HL-60/S4 (cell line): Measurements from ENCODE around the gene DHDDS.
"Not testable (repeated sequence)": the region's sequence is repeated elsewhere in the genome, so short reads cannot be mapped to it uniquely, and the experiment has no call there.

Experiments used
- in situ Hi-C: fragments of 300-500 bp; cut with MboI; formaldehyde crosslinking; loops from 2 replicates; pipeline ENCODE4 v1.14.3; 2022; ENCODE audit warnings: low sequenced_read_pairs

DHDDS gene

DNA sequence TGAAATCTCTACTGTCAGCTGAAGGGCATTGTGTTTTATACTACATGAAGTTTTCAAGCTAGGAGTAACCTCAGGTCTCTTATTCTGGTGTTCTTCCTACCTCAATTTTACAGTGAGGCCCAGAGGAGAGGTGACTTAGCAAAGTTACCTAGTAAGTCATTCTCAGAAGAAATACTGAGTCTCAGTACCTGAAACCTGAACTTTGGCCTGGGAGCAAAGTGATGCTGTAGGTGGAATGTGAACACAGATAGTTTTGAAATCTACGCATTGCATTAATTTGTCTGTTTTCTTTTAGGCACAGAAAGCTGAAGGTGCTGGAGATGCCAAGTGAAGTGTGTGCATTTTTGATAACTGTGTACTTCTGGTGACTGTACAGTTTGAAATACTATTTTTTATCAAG lies 42.7 kb downstream of the DHDDS start:
- in situ Hi-C loops, result no loop called here

DNA sequence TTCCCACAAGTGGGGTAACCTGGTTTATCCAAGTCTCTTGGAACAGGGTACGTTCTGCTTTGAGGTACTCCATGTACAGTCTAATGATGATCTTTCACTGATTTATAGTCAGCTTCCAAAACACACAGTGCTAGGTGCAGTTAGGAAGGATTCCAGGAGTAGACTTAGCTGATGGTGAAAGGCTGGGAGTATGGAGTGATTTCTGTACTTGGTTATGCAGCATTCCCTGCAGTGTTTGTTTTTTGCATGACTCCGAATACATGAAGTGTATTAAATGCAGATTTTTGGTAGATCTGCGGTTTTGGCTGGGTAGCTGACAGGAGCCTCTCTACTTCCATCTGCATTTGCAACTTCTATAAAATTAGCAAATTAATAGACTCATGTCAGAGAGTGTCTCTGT lies 43.9 kb downstream of the DHDDS start:
- in situ Hi-C loops, result no loop called here

DNA sequence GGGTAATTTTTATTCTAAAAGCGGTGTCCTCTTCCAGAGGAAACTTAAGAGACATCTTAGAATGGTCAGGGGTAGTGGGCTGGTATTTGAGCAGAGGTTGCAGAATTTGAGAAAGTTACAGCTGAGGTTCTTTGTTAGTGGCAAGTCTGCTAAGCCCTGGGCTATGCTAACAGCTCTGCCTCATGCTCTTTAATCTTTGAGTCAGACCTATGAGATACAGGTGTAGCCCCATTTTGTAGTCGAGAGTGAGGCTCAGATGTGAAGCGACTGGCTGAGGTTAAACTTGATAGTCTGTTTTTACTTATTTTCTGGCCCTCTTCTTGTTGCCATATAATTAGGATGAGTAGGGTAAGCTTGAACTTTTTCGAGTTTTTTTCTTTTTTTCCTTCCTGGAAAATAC lies 44.8 kb downstream of the DHDDS start:
- in situ Hi-C loops, result no loop called here

DNA sequence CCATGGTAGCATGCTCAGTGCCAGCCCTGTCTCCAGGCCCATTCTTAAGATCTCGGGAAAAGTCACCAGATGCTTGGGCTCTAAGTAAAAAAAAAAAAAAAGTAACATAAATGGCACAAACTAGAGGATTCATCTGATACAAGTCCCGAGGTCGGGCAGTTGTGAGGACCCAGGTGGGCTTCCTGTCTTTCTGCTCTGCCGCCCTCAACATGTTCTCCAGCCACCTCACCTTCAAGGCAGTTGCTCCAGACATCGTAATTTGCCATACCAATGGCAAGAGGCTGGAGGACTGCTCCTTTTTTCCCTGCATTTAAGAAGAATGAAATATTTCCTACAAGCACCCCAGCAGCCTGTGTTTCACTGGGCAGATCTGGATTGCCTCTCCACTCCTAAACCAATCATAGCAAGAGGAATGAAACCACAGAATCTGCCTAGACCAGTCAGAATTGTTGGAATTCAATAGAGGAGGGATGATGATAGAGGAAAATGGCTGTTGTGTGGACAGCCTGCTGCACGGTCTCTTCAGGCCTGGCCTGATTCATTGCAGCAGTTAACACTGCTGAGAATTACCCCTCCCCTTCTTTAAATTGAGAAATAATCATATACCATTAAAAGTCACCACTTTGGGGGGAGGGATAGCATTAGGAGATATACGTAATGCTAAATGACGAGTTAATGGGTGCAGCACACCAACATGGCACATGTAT lies 45.5 kb downstream of the DHDDS start:
- in situ Hi-C loops, result no loop called here

DNA sequence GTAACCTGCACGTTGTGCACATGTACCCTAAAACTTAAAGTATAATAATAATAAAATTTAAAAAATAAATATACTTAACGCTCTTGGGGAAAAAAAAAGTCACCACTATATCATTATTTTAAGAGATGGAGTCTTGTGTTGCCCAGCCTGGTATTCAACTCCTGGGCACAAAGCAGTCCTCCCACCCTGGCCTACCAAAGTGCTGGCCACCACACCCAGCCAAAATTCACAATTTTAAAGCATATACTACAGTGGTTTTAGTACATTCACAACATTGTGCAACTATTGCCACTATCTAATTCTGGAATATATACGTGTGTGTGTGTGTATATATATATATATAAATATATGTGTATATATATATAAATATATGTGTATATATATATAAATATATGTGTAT lies 46.0 kb downstream of the DHDDS start:
- in situ Hi-C loops, result no loop called here

DNA sequence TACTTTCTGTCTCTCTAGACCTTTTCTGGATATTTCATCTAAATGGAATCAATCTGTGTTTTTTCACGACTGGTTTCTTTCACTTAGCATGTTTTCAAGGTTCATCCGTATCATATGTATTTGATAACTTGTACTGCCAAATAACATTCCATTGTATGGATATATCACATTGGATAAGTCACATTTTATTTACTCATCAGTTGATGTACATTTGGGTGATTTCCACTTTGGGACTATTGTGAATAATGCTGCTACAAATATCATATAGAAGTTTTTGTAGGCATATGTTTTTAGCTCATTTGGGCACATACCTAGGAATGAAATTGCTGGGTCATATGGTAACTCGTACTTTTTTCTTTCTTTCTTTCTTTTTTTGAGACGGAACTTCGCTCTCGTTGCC lies 46.9 kb downstream of the DHDDS start:
- in situ Hi-C loops, result no loop called here

DNA sequence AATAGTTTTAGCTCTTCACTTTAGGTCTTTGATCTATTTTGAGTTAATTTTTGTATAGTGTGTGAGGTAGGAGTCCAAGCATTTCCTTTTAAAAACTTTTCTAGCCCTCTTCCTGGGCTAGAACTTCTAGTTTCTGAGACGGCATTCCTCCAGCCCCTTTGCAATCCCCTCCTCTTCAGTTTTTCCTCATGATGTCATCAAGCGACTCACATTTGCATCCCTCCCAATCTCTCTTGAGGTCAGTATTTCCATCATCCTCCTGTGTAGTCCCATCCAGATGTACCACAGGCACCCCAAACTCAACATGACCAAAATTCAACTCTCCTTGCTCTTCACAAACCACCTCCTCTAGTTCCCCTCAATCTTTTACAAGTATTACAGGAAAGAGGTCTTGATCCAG lies 50.8 kb downstream of the DHDDS start:
- in situ Hi-C loops, result no loop called here

DNA sequence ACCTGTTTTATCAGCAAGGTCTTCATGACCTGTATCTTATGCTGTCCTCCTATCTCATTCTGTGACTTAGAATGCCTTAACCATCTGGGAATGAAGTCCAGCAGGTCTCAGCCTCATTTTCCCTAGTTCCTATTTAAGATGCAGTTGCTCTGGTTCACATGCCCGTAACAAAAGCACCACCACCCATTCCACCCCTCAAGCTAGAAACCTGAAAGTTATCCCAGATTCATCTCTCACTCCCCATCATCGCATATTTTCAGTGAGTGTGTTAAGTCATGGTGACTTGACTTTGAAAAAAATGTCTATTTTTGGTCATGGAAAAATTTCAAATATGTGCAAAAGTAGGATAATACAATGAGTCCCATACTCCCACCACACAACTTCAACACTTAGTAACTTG lies 51.9 kb downstream of the DHDDS start:
- in situ Hi-C loops, result no loop called here

DNA sequence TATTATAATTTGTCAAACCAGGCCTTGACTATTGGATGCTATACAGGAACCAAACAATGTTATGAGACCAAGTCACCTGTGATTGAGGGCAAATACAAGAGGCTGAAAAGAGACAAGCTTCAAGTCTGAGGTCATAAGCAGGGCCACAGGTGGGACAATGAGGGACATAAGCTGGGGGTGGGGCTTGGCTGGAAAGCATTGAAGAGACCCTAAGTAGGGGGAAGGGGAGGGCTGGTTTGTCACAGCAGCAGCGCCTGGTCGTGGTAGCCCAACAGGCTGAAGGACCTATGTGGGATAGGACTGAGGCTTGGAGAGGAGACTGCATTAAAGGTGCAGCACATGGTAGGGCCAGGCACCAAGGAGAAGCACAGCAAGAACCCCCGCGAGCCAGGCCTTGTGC lies 58.0 kb downstream of the DHDDS start:
- in situ Hi-C loops, result no loop called here

DNA sequence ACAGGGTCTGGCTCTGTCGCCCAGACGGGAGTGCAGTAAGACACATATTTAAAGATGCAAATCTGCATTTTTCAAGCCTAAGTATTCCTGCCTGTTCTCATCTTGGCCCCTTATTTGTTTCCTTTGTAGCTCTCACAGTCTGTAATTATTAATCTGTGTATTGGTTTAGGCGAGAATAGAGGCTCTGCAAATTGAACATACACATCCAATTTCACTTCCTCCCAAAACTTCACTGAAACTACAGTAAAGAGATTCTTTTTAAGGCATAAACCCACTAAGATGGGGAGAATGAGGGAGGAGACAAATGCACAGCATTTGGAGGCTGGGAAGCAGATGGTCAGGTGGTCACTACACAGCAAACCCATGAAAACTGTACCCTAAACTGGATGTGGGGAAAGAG lies 61.1 kb downstream of the DHDDS start:
- in situ Hi-C loops, result no loop called here

DNA sequence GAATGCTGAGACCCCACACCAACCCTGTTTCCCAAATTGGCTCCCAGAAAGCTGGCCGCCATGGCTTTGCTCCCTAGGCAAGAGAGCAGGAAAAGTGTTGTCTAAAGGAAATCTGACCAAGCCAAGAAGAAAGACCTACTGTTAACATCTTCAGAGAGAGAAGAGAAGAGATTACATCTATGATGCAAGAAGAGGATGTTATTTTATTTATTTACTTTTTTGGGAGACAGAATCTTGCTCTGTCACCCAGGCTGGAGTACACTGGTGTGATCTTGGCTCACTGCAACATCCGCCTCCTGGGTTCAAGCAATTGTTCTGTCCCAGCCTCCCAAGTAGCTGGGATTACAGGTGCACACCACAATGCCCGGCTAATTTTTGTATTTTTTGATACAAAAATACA lies 61.8 kb downstream of the DHDDS start:
- in situ Hi-C loops, result no loop called here

DNA sequence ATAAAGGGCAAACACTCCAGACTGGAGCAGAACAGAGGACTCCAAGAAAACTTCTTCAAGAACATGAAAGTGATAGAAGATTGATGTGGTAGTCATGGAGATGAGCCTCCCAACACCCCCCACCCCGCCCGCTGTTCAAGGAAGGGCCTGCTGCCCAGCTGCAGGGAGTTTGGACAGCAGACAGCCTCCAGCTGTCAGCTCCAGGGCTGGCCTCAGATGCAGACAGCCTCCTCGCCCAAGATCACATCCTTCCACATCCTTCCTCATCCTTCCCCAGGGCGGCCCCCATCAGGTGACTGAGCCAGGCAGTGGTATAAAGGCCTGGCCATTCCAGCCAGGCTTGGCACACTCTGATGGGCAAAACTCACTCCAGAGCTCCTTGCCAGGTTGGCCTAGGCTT lies 64.7 kb downstream of the DHDDS start:
- in situ Hi-C loops, result no loop called here

DNA sequence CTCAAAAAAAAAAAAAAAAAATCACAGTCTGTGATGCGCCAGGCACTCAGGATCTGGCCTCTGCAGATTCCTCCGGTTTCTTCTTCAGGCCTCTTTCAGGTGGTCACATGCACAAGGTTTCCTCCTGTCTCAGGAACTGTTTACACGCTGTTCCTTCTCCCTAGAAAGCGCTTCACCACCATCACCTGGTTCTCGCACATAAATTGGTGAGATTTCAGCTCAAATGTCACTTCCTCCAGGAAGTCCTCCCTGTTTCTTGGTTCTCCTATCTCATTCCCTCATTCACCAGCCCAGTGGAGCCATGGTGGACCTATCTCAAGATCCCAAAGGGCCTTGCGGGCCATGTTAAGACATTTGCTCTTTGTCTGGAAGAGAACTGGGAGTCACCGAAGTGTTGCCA lies 66.8 kb downstream of the DHDDS start:
- in situ Hi-C loops, result no loop called here

DNA sequence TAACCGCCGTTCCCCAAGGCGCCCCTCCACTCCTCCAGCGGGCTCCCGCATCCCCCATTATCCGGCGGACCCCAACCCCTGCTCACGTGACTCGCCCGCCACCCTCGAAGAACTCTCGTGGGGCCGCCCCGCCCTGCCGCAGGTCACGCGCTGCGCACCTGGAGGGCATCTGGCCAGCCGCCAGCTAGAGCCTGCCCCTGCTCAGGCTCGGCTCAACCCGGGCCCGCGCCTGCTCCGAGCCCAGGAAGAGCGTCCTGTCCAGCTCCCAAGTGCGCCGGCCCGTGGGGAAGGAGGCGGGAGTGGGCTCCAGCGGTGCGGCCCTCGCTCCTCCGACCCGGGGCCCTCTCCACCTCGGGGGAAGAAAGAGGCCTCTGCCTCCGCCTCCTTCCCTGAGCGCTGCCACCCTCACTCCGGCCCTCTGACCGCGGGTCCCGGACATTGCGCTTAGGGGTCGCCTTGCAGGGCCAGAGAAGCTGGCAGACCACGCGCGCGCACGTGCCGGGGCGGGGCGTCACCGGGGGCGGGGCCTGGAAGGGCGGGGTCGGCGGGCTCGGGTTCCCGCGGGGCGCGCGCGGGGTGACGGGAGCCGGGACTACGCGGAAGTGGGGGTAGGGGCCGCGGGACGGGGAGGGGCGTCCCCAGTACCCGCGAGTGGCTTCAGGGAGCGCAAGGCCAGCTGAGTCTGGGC lies 68.5 kb downstream of the DHDDS start:
- in situ Hi-C loops, result no loop called here

DNA sequence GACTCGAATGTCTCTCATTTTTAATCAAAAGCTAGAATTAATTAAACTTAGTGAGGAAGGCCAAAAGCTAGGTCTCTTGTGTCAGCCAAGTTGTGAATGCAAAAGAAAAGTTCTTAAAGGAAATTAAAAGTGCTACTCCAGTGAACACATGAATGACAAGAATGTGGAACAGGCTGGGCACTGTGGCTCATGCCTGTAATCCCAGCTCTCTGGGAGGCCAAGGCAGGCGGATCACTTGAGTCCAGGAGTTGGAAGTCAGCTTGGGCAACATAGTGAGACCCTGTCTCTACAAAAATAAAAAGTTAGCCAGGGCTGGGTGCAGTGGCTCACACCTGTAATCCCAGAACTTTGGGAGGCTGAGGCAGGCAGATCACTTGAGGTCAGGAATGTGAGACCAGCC lies 78.6 kb downstream of the DHDDS start:
- in situ Hi-C loops, result not testable (repeated sequence)

DNA sequence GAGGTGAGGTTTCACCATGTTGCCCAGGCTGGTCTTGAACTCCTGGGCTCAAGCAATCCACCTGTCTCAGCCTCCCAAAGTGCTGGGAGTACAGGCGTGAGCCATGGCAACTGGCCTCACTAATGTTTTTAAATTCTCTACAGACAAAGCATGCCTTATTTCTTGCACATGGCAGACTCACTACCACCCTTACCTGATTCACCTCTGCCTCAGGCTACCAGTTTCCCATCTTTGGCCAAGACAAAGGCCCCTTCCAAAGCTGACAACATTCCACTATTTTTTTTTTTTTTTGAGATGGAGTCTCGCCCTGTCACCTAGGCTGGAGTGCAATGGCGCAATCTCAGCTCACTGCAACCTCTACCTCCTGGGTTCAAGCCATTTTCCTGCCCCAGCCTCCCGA lies 83.7 kb downstream of the DHDDS start:
- in situ Hi-C loops, result not testable (repeated sequence)

DNA sequence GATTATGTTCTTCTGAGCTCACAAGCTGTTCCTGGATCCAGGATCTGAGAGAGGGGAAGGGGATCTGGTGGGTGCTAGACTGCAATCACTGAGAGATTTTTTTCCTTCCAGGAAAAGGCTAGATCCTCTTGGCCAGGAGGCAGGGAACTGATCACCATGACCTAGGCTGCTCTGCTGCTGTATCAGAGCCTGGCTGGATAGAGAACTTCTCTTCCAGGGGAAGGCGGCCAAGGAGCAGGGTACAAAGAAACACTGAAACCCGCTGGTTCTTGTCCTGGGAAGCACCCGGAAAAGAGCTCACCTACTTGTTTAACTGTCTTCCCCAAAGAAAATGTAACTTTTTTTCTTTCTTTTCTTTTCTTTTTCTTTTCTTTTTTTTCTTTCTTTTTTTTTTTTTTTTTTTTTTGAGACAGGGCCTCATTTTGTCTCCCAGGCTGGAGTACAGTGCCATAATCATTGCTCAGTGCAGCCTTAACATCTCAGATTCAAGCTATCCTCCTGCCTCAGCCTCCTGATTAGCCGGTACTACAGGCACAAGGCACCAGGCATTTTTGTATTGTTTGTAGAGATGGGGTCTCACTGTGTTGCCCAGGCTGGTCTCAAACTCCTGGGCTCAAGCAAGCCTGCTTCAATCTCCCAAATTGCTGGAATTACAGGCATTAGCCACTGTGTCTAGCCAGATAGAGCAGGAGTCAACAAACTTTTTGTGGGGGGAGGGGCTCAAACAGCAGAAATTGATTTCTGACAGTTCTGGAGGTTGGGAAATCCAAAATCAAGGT lies 85.1 kb downstream of the DHDDS start:
- in situ Hi-C loops, result no loop called here

DNA sequence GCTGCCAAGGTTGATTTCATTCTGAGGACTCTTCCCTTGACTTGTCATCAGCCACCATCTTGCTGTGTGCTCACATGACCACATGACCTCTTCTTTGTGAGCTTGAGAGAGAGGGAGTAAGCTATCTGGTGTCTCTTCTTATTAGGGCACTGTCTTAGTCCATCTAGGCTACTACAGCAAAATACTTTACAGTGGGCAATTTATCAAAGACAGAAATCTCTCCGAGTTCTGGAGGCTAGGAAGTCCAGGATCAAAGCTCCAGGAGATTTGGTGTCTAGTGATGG lies 85.6 kb downstream of the DHDDS start:
- in situ Hi-C loops, result no loop called here

DNA sequence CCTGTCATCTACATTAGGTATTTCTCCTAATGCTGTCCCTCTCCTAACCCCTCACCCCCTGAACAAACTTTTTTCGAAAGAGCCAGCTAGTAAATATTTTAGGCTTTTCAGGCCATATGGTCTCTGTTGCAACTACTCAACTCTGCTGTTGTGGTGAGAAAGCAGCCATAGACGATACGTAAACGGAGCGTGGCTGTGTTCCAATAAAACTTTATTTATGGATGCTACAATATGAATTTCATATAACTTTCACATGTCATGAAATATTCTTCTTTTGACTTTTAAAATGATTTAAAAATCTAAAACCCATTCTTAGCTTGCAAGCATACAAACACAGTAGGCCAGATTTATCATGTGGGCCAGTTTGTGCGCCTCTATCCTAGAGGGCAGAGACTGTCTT lies 86.2 kb downstream of the DHDDS start:
- in situ Hi-C loops, result no loop called here

DNA sequence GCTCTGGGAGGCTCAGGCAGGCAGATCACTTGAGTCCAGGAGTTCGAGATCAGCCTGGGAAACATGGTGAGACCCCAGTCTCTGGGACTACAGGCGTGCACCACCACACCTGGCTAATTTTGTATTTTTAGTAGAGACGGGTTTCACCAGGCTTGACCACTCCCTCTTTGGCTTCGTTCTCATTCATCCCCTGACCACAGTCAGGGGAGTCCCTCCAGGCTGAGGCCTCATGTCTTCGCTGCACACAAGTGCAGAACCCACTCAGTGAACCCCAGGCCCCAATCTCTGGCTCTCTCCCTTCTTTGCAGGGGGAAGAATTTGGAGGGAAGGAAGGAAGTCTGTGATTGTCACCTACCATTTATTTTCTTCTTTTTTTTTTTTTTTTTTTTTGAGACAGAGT lies 88.2 kb downstream of the DHDDS start:
- in situ Hi-C loops, result no loop called here
